Measurements from ENCODE around the gene OCRL. TPM values are rescaled to one million over a fixed set of nuclear protein-coding genes. Genes with fewer than 3 reads are reported as not detected.

OCRL gene
- polyA plus RNA-seq, 1 donor (not counting 4 experiments of a cell fraction or from before 2014, with no cell fraction given): 27.9 TPM

- Histone ChIP-seq H3K9me1 (ENCODE audit: control insufficient read depth, extremely low read depth, insufficient read depth, low read length) (no peaks in the 10 kb centered on the region), H4K20me1 (ENCODE audit: control insufficient read depth, extremely low read depth, insufficient read depth, low read length) (no peaks in the 10 kb centered on the region), H3K36me3 (ENCODE audit: control insufficient read depth in 2 of 2, extremely low read depth in 1 of 2, insufficient read depth in 2 of 2, low read length in 2 of 2) (no peaks in the 10 kb centered on the region), H3K9ac (ENCODE audit: control insufficient read depth, extremely low read depth, insufficient read depth, low read length) (no peak overlapping the region), H3K79me2 (ENCODE audit: control insufficient read depth, insufficient read depth, low read length) (peaks cover 5% of the 10 kb centered on the region), H2AFZ (ENCODE audit: control insufficient read depth, low read length) (no peak overlapping the region), H3K4me2 (ENCODE audit: control insufficient read depth, extremely low read depth, insufficient read depth, low read depth, low read length) (no peak overlapping the region), H3K4me1 (ENCODE audit: control insufficient read depth, extremely low read depth, insufficient read depth, low read length) (no peaks in the 10 kb centered on the region), H3K9me3 (ENCODE audit: control insufficient read depth, low read depth, low read length) (no peaks in the 10 kb centered on the region), H3K4me3 (ENCODE audit: control insufficient read depth in 2 of 3, extremely low read depth in 1 of 3, insufficient read depth in 2 of 3, low read depth in 1 of 3, low read length in 3 of 3) (no peak overlapping the region), H3K27me3 (ENCODE audit: control insufficient read depth, extremely low read depth, insufficient read depth, low read length) (no peaks in the 10 kb centered on the region), H3K27ac (ENCODE audit: control insufficient read depth, insufficient read depth, low read length) (no peak overlapping the region)
- dilution Hi-C loops (cut with MboI; ENCODE audit: extremely low pct_ligation_motif_present, low sequenced_read_pairs): no loop called here
- no peak for DNase-seq (ENCODE audit: low read depth, low spot score)
- TF ChIP-seq, protein P1, sequence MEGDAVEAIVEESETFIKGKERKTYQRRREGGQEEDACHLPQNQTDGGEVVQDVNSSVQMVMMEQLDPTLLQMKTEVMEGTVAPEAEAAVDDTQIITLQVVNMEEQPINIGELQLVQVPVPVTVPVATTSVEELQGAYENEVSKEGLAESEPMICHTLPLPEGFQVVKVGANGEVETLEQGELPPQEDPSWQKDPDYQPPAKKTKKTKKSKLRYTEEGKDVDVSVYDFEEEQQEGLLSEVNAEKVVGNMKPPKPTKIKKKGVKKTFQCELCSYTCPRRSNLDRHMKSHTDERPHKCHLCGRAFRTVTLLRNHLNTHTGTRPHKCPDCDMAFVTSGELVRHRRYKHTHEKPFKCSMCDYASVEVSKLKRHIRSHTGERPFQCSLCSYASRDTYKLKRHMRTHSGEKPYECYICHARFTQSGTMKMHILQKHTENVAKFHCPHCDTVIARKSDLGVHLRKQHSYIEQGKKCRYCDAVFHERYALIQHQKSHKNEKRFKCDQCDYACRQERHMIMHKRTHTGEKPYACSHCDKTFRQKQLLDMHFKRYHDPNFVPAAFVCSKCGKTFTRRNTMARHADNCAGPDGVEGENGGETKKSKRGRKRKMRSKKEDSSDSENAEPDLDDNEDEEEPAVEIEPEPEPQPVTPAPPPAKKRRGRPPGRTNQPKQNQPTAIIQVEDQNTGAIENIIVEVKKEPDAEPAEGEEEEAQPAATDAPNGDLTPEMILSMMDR (optimal IDR thresholded peaks at IDR 0.05 in 1 of 3, IDR thresholded peaks at IDR 0.05 in 1 of 3, conservative IDR thresholded peaks at IDR 0.05 in 1 of 3; ENCODE audit: extremely low read depth in 1 of 3, insufficient read depth in 2 of 3, low read length in 3 of 3): no peak
- TF ChIP-seq EZH2 (IDR thresholded peaks at IDR 0.05; ENCODE audit: low read length): no peak
- FAIRE-seq: no peak
Observed at GRCh38 chrX:129545408-129545807, 5.3 kb downstream of the OCRL start.

DNA sequence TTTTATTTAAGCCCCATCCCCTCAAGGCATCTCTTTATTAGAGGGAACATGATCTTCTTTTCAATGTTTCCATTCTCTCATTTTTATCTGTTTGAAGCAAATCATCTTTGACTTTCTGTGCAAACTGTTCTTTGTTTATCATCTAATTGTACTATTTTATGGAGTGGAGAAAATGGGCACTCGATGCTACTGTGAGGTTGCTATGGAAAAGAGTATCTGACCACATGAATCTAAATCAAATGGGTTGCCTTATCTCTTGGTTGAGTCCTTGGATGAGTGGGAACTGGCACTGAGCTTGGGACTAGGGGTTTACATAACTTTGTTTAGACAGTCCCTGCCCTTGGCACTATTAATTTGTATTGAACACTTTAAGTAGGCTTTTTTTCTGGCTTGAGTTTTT lies 9.1 kb downstream of the OCRL start:
- Histone ChIP-seq H2AFZ (ENCODE audit: control insufficient read depth, low read length) (no peak overlapping the region), H3K9ac (ENCODE audit: control insufficient read depth, extremely low read depth, insufficient read depth, low read length) (no peak overlapping the region), H3K27me3 (ENCODE audit: control insufficient read depth, extremely low read depth, insufficient read depth, low read length) (no peaks in the 10 kb centered on the region), H3K9me3 (ENCODE audit: control insufficient read depth, low read depth, low read length) (no peaks in the 10 kb centered on the region), H3K79me2 (ENCODE audit: control insufficient read depth, insufficient read depth, low read length) (no peaks in the 10 kb centered on the region), H3K36me3 (ENCODE audit: control insufficient read depth in 2 of 2, extremely low read depth in 1 of 2, insufficient read depth in 2 of 2, low read length in 2 of 2) (no peaks in the 10 kb centered on the region), H3K4me1 (ENCODE audit: control insufficient read depth, extremely low read depth, insufficient read depth, low read length) (no peaks in the 10 kb centered on the region), H3K4me2 (ENCODE audit: control insufficient read depth, extremely low read depth, insufficient read depth, low read depth, low read length) (no peak overlapping the region), H3K4me3 (ENCODE audit: control insufficient read depth in 2 of 3, extremely low read depth in 1 of 3, insufficient read depth in 2 of 3, low read depth in 1 of 3, low read length in 3 of 3) (no peak overlapping the region), H3K9me1 (ENCODE audit: control insufficient read depth, extremely low read depth, insufficient read depth, low read length) (no peaks in the 10 kb centered on the region), H3K27ac (ENCODE audit: control insufficient read depth, insufficient read depth, low read length) (no peak overlapping the region), H4K20me1 (ENCODE audit: control insufficient read depth, extremely low read depth, insufficient read depth, low read length) (no peaks in the 10 kb centered on the region)
- no peak for TF ChIP-seq EZH2 (IDR thresholded peaks at IDR 0.05; ENCODE audit: low read length)
- TF ChIP-seq, protein P1 (optimal IDR thresholded peaks at IDR 0.05 in 1 of 3, IDR thresholded peaks at IDR 0.05 in 1 of 3, conservative IDR thresholded peaks at IDR 0.05 in 1 of 3; ENCODE audit: extremely low read depth in 1 of 3, insufficient read depth in 2 of 3, low read length in 3 of 3): no peak
- DNase-seq (ENCODE audit: low read depth, low spot score) (no peak), FAIRE-seq (no peak)
- dilution Hi-C loops (cut with MboI; ENCODE audit: extremely low pct_ligation_motif_present, low sequenced_read_pairs): no loop called here

Data from keratinocyte (primary cell).